ENCODE data around the gene MEIKIN.

Gene MEIKIN

GRCh38 chr5:131765261-131765660 is 180.2 kb downstream of the MEIKIN start:
- TF ChIP-seq NFIC (IDR thresholded peaks at IDR 0.05), result no peak

DNA sequence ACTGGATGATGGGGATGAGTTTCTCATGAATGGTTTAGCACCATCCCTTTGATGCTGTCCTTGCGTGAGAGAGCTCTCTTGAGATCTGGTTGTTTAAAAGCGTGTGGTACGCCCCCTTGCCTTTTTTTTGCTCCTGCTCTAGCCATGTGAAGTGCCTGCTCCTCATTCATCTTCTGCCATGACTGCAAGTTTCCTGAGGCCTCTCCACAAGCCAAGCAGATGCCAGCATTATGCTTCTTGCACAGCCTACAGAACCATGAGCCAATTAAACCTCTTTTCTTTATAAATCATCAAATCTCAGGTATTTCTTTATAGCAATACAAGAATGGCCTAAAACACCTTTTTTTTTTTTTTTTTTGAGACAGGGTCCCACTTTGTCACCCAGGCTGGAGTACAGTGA is 181.5 kb downstream of the MEIKIN start:
- TF ChIP-seq YY1 (IDR thresholded peaks at IDR 0.05; ENCODE audit: low read depth) (no peak), EGR1 (IDR thresholded peaks at IDR 0.05) (no peak), NFIC (IDR thresholded peaks at IDR 0.05) (no peak), USF1 (IDR thresholded peaks at IDR 0.05) (no peak), CEBPB (IDR thresholded peaks at IDR 0.05) (no peak), TAF1 (IDR thresholded peaks at IDR 0.05; ENCODE audit: low read depth) (no peak), ZBTB7A (IDR thresholded peaks at IDR 0.05; ENCODE audit: low read depth) (no peak), TCF12 (IDR thresholded peaks at IDR 0.05; ENCODE audit: low read depth) (no peak), TEAD4 (IDR thresholded peaks at IDR 0.05) (no peak), FOXM1 (IDR thresholded peaks at IDR 0.05; ENCODE audit: borderline replicate concordance, low read depth) (no peak), CREB1 (IDR thresholded peaks at IDR 0.05; ENCODE audit: low read depth) (no peak), RAD21 (IDR thresholded peaks at IDR 0.05; ENCODE audit: low read depth) (no peak), MAX (IDR thresholded peaks at IDR 0.05) (no peak), EP300 (IDR thresholded peaks at IDR 0.05; ENCODE audit: borderline replicate concordance) (no peak)
- TF ChIP-seq, protein P1, sequence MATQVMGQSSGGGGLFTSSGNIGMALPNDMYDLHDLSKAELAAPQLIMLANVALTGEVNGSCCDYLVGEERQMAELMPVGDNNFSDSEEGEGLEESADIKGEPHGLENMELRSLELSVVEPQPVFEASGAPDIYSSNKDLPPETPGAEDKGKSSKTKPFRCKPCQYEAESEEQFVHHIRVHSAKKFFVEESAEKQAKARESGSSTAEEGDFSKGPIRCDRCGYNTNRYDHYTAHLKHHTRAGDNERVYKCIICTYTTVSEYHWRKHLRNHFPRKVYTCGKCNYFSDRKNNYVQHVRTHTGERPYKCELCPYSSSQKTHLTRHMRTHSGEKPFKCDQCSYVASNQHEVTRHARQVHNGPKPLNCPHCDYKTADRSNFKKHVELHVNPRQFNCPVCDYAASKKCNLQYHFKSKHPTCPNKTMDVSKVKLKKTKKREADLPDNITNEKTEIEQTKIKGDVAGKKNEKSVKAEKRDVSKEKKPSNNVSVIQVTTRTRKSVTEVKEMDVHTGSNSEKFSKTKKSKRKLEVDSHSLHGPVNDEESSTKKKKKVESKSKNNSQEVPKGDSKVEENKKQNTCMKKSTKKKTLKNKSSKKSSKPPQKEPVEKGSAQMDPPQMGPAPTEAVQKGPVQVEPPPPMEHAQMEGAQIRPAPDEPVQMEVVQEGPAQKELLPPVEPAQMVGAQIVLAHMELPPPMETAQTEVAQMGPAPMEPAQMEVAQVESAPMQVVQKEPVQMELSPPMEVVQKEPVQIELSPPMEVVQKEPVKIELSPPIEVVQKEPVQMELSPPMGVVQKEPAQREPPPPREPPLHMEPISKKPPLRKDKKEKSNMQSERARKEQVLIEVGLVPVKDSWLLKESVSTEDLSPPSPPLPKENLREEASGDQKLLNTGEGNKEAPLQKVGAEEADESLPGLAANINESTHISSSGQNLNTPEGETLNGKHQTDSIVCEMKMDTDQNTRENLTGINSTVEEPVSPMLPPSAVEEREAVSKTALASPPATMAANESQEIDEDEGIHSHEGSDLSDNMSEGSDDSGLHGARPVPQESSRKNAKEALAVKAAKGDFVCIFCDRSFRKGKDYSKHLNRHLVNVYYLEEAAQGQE (IDR thresholded peaks at IDR 0.05; ENCODE audit: low read depth), result no peak

- TF ChIP-seq FOXM1 (IDR thresholded peaks at IDR 0.05; ENCODE audit: borderline replicate concordance, low read depth) (no peak), EP300 (IDR thresholded peaks at IDR 0.05; ENCODE audit: borderline replicate concordance) (no peak), USF1 (IDR thresholded peaks at IDR 0.05) (no peak), TAF1 (IDR thresholded peaks at IDR 0.05; ENCODE audit: low read depth) (no peak), CREB1 (IDR thresholded peaks at IDR 0.05; ENCODE audit: low read depth) (no peak), TEAD4 (IDR thresholded peaks at IDR 0.05) (no peak), MAX (IDR thresholded peaks at IDR 0.05) (no peak)
Measured at GRCh38 chr5:131760793-131761192, 184.7 kb downstream of the MEIKIN start.

DNA sequence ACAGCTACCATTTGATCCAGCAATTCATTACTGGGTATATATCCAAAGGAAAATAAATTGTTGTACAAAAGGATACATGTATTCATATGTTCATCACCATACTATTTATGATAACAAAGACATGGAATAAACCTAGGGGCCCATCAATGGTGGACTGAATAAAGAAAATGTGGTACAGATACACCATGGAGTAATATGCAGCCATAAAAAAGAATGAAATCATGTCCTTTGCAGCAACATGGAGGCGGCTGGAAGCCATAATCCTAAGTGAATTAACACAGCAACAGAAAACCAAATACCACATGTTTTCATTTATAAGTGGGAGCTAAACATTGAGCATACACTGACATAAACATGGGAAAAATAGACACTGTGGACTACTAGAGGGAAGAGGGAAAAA is 185.8 kb downstream of the MEIKIN start:
- no peak for TF ChIP-seq CREB1 (IDR thresholded peaks at IDR 0.05; ENCODE audit: low read depth)
- TF ChIP-seq YY1 (IDR thresholded peaks at IDR 0.05; ENCODE audit: low read depth), result no peak
- TF ChIP-seq CEBPB (IDR thresholded peaks at IDR 0.05), result no peak
- TF ChIP-seq, protein P1 (IDR thresholded peaks at IDR 0.05; ENCODE audit: low read depth), result no peak
- no peak for TF ChIP-seq EP300 (IDR thresholded peaks at IDR 0.05; ENCODE audit: borderline replicate concordance)
- TF ChIP-seq MAX (IDR thresholded peaks at IDR 0.05), result no peak
- TF ChIP-seq TAF1 (IDR thresholded peaks at IDR 0.05; ENCODE audit: low read depth), result no peak
- no peak for TF ChIP-seq RAD21 (IDR thresholded peaks at IDR 0.05; ENCODE audit: low read depth)
- no peak for TF ChIP-seq NFIC (IDR thresholded peaks at IDR 0.05)
- TF ChIP-seq USF1 (IDR thresholded peaks at IDR 0.05), result no peak
- TF ChIP-seq FOXM1 (IDR thresholded peaks at IDR 0.05; ENCODE audit: borderline replicate concordance, low read depth), result no peak
- no peak for TF ChIP-seq ZBTB7A (IDR thresholded peaks at IDR 0.05; ENCODE audit: low read depth)
- no peak for TF ChIP-seq TEAD4 (IDR thresholded peaks at IDR 0.05)
- TF ChIP-seq TCF12 (IDR thresholded peaks at IDR 0.05; ENCODE audit: low read depth), result no peak
- TF ChIP-seq EGR1 (IDR thresholded peaks at IDR 0.05), result no peak

- TF ChIP-seq YY1 (IDR thresholded peaks at IDR 0.05; ENCODE audit: low read depth), result no peak
- no peak for TF ChIP-seq EP300 (IDR thresholded peaks at IDR 0.05; ENCODE audit: borderline replicate concordance)
Measured at GRCh38 chr5:131758520-131758900, 187.0 kb downstream of the MEIKIN start.

DNA sequence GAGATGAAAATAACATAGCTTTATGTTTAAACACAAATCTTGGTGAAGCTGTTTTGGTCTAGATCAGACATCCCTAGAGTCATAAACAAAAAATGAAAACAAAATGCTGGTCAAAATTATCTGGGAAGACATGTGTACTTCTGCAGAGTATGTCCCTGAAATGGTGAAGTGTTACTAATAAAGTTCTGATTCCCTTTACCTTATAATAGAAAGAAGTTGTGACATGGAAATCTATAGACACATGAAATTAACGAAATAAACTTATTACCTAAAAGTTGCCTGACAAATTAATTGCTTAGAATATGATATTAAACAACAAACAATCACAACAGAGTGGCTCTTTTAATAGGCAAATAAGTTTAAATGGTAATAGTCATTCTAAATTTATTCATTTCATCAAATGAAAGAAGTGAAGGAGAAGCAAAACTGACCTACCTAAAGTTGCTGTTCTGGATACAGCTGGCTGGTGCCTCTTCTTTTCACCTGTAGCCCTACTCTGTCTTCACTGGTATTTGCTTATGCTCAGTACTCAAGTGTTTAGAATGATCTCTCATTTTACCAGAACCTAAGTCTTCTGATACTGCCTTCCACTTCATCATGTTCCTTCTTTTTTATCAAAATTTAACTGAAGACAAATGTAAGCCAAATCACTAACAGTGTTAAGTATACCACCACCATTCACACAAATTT is 187.5 kb downstream of the MEIKIN start:
- TF ChIP-seq YY1 (IDR thresholded peaks at IDR 0.05; ENCODE audit: low read depth) (no peak), TCF12 (IDR thresholded peaks at IDR 0.05; ENCODE audit: low read depth) (no peak), ZBTB7A (IDR thresholded peaks at IDR 0.05; ENCODE audit: low read depth) (no peak), RAD21 (IDR thresholded peaks at IDR 0.05; ENCODE audit: low read depth) (no peak), MAX (IDR thresholded peaks at IDR 0.05) (no peak), EGR1 (IDR thresholded peaks at IDR 0.05) (no peak), USF1 (IDR thresholded peaks at IDR 0.05) (no peak), TEAD4 (IDR thresholded peaks at IDR 0.05) (no peak), FOXM1 (IDR thresholded peaks at IDR 0.05; ENCODE audit: borderline replicate concordance, low read depth) (no peak), NFIC (IDR thresholded peaks at IDR 0.05) (no peak), EP300 (IDR thresholded peaks at IDR 0.05; ENCODE audit: borderline replicate concordance) (no peak)

Data from Ishikawa (cell line).